Right cardiac atrium (tissue), 5 donors: Measurements from ENCODE around the gene C12orf76. TPM values are rescaled to one million over a fixed set of nuclear protein-coding genes. Genes with fewer than 3 reads are reported as not detected.
"Not testable (repeated sequence)": the region's sequence is repeated elsewhere in the genome, so short reads cannot be mapped to it uniquely, and the experiment has no call there.

Experiments used
- ATAC-seq, 2 donors: fragments of 200-7000 bp; cut with Tn5 transposase; one replicate each; pipeline versions ENCODE4 v1.8.0 to v1.9.1; 2020; ENCODE audit warnings: moderate library complexity in 2 of 2, mild to moderate bottlenecking in 1 of 2
- DNase-seq, 3 donors: peaks; one replicate each; pipeline ENCODE4 v3.0.0-alpha.2; 2020
- H3K27ac ChIP-seq: one replicate; pipeline ENCODE4 v1.5.1; 2013; ENCODE audit warnings: mild to moderate bottlenecking, low read length, control low read depth, moderate library complexity
- H3K27me3 ChIP-seq: one replicate; pipeline ENCODE4 v1.6.1; 2013; ENCODE audit not compliant: control insufficient read depth, insufficient read depth
- H3K4me1 ChIP-seq: one replicate; pipeline ENCODE4 v1.6.1; 2013; ENCODE audit warnings: low read length; ENCODE audit not compliant: control insufficient read depth, insufficient read depth
- H3K4me3 ChIP-seq: one replicate; pipeline ENCODE4 v1.5.1; 2013; ENCODE audit warnings: low read length, control low read depth
- H3K9me3 ChIP-seq: one replicate; pipeline ENCODE4 v1.6.1; 2013; ENCODE audit warnings: low read length; ENCODE audit not compliant: control insufficient read depth
- WGBS: extraction: QIAGEN DNeasy Blood & Tissue Kit; methylation state at CpG from one replicate; pipeline ENCODE4 v1.1.7; 2013; 5-methylcytosine and 5-hydroxymethylcytosine counted together
- intact Hi-C, 4 donors: fragments of 100-400 bp; cut with DNase I; formaldehyde crosslinking; loops; one replicate each; pipeline versions ENCODE4 v1.11.0 to v1.14.0; 2022 to 2023
- polyA plus RNA-seq: library from polyadenylated mRNA; stranded (reverse); fragments of 200-250 nt; gene quantifications from one replicate; pipeline ENCODE4 v1.2.3, GENCODE V29; 2013
- total RNA-seq, 4 donors: library from RNA; stranded (reverse); fragmentation: NEBNext Ultra II Directional; extraction: Animal tissue kit (Norgen Biotek cat#: 25700); gene quantifications; one replicate each; pipeline ENCODE4 v1.2.1, GENCODE V29; 2021
- donor health status: healthy with polysubstance abuse.
- donor health status: DM: no; HTN: yes; CAD: no.
- donor health status: DM: no; HTN: no; CAD: no.
- donor health status: DM: no; HTN: yes; CAD: no; lungs with severe emphysema.
- donor health status: DM: yes; HTN: yes; CAD: no.

The C12orf76 gene
- total and polyA plus RNA-seq, 5 donors, result 5.7 to 7.0 (median 6.8) TPM

GRCh38 chr12:110012659-110013058 is 35.7 kb downstream of the C12orf76 start:
- 90% methylated on average over 4 of the region's 4 CpGs for WGBS
- H3K9me3 ChIP-seq, result no peaks in the 10 kb centered on the region
- no peaks in the 10 kb centered on the region for H3K27me3 ChIP-seq
- ATAC-seq, result no peak
- DNase-seq, result no peak
- H3K4me1 ChIP-seq, result no peaks in the 10 kb centered on the region
- intact Hi-C loops, result no loop called here
- H3K27ac ChIP-seq, result no peak overlapping the region
- H3K4me3 ChIP-seq, result no peak overlapping the region

- intact Hi-C loops, result no loop called here
- Histone ChIP-seq H3K4me1 (no peaks in the 10 kb centered on the region), H3K27ac (no peak overlapping the region), H3K4me3 (no peak overlapping the region), H3K9me3 (no peaks in the 10 kb centered on the region), H3K27me3 (no peaks in the 10 kb centered on the region)
- no peak for DNase-seq
- 82% methylated on average over 6 of the region's 6 CpGs for WGBS
- ATAC-seq, result no peak
Observed at GRCh38 chr12:110012137-110012536, 36.2 kb downstream of the C12orf76 start.

- DNase-seq (no peak), ATAC-seq (no peak)
- no peaks in the 10 kb centered on the region for H3K27me3 ChIP-seq
- no peaks in the 10 kb centered on the region for H3K4me1 ChIP-seq
- H3K9me3 ChIP-seq, result no peaks in the 10 kb centered on the region
- H3K4me3 ChIP-seq, result no peak overlapping the region
- no peak overlapping the region for H3K27ac ChIP-seq
- intact Hi-C loops, result no loop called here
- WGBS, result 91% methylated on average over 13 of the region's 13 CpGs
Observed at GRCh38 chr12:110010853-110011723, 37.2 kb downstream of the C12orf76 start.

- DNase-seq, H3K4me3 ChIP-seq, H3K27me3 ChIP-seq, H3K9me3 ChIP-seq, H3K4me1 ChIP-seq, ATAC-seq, intact Hi-C loops, H3K27ac ChIP-seq: not testable (repeated sequence)
- 97% methylated on average over 15 of the region's 15 CpGs for WGBS
Observed at GRCh38 chr12:110008681-110009398, 39.5 kb downstream of the C12orf76 start.

- no peak overlapping the region for H3K27ac ChIP-seq
- H3K4me1 ChIP-seq, result no peaks in the 10 kb centered on the region
Observed at GRCh38 chr12:110007881-110008280, 40.4 kb downstream of the C12orf76 start.

GRCh38 chr12:110006115-110006514 is 42.2 kb downstream of the C12orf76 start:
- no peak for DNase-seq
- no peak overlapping the region for H3K4me3 ChIP-seq
- no peak overlapping the region for H3K27ac ChIP-seq
- intact Hi-C loops, result no loop called here
- H3K9me3 ChIP-seq, result no peaks in the 10 kb centered on the region
- WGBS, result 98% methylated on average over 4 of the region's 4 CpGs
- no peaks in the 10 kb centered on the region for H3K27me3 ChIP-seq
- no peaks in the 10 kb centered on the region for H3K4me1 ChIP-seq
- ATAC-seq, result no peak

More at GRCh38 chr12:110007881-110008280, 40.4 kb downstream of the C12orf76 start:
- ATAC-seq (no peak), DNase-seq (no peak)
- H3K27me3 ChIP-seq, result no peaks in the 10 kb centered on the region
- H3K4me3 ChIP-seq, result no peak overlapping the region
- H3K9me3 ChIP-seq, result no peaks in the 10 kb centered on the region
- intact Hi-C loops, result no loop called here

GRCh38 chr12:110005319-110005973 is 42.9 kb downstream of the C12orf76 start:
- Histone ChIP-seq H3K4me1 (peaks cover under 1% of the 10 kb centered on the region), H3K27ac (no peak overlapping the region), H3K4me3 (no peak overlapping the region), H3K9me3 (no peaks in the 10 kb centered on the region), H3K27me3 (no peaks in the 10 kb centered on the region)
- ATAC-seq (no peak), DNase-seq (no peak)
- intact Hi-C loops, result no loop called here
- 94% methylated on average over 7 of the region's 7 CpGs for WGBS

- Histone ChIP-seq H3K9me3 (no peaks in the 10 kb centered on the region), H3K27me3 (no peaks in the 10 kb centered on the region), H3K27ac (no peak overlapping the region), H3K4me1 (peaks cover 5% of the 10 kb centered on the region), H3K4me3 (no peak overlapping the region)
- DNase-seq (no peak), ATAC-seq (no peak)
- intact Hi-C loops, result no loop called here
- WGBS, result 86% methylated on average over 4 of the region's 4 CpGs
Observed at GRCh38 chr12:110004598-110004997, 43.7 kb downstream of the C12orf76 start.

- intact Hi-C loops, result no loop called here
- ATAC-seq, result no peak
- H3K27ac ChIP-seq, result no peak overlapping the region
- no peak for DNase-seq
- no peaks in the 10 kb centered on the region for H3K9me3 ChIP-seq
- peaks cover 5% of the 10 kb centered on the region for H3K4me1 ChIP-seq
- no peaks in the 10 kb centered on the region for H3K27me3 ChIP-seq
- H3K4me3 ChIP-seq, result no peak overlapping the region
- 84% methylated on average over 8 of the region's 8 CpGs for WGBS
Observed at GRCh38 chr12:110002676-110003515, 45.4 kb downstream of the C12orf76 start.

GRCh38 chr12:110001596-110001995 is 46.7 kb downstream of the C12orf76 start:
- intact Hi-C loops, result no loop called here
- no peak for ATAC-seq
- Histone ChIP-seq H3K27ac (no peak overlapping the region), H3K4me3 (no peak overlapping the region), H3K27me3 (no peaks in the 10 kb centered on the region), H3K9me3 (no peaks in the 10 kb centered on the region), H3K4me1 (peaks cover 5% of the 10 kb centered on the region)
- no peak for DNase-seq
- 88% methylated on average over 4 of the region's 4 CpGs for WGBS
